Left lung (tissue), 10 donors: ENCODE measurements around the gene TBC1D23. TPM values are rescaled to one million over a fixed set of nuclear protein-coding genes. Genes with fewer than 3 reads are reported as not detected.
A peak's percentile ranks its signal among the peaks of the same experiment; 100 is the strongest.

Experiments used
- ATAC-seq: fragments of 200-7000 bp; cut with Tn5 transposase; one replicate; pipeline ENCODE4 v1.9.1; 2020; ENCODE audit warnings: moderate library complexity
- DNase-seq, 4 donors: peaks; one replicate each; pipeline ENCODE4 v3.0.0-alpha.2; 2013 to 2020
- H3K27ac ChIP-seq, 2 donors: fragments of 200-600 bp; sonication (generic) in 1 of 2; one replicate each; pipeline versions ENCODE4 v1.5.0 to v1.8.0; 2020 to 2021
- H3K27me3 ChIP-seq, 2 donors: fragments of 200-600 bp; sonication (generic) in 1 of 2; one replicate each; pipeline versions ENCODE4 v1.5.0 to v1.8.0; 2020 to 2021
- H3K36me3 ChIP-seq, 2 donors: fragments of 200-600 bp; sonication (generic) in 1 of 2; one replicate each; pipeline versions ENCODE4 v1.5.0 to v1.8.0; 2020 to 2021
- H3K4me1 ChIP-seq, 2 donors: fragments of 200-600 bp; one replicate each; pipeline ENCODE4 v1.8.0; 2021
- H3K4me3 ChIP-seq, 2 donors: fragments of 200-600 bp; sonication (generic) in 1 of 2; one replicate each; pipeline versions ENCODE4 v1.5.0 to v1.8.0; 2020 to 2021; ENCODE audit warnings: mild to moderate bottlenecking in 1 of 2
- H3K9me3 ChIP-seq, 2 donors: fragments of 200-600 bp; sonication (generic) in 1 of 2; one replicate each; pipeline versions ENCODE4 v1.5.0 to v1.8.0; 2020 to 2021
- intact Hi-C, 2 donors: fragments of 100-400 bp; cut with DNase I; formaldehyde crosslinking; loops; one replicate each; pipeline versions ENCODE4 v1.11.2 to v1.14.2; 2022
- polyA plus RNA-seq, 6 donors: library from polyadenylated mRNA; unstranded; fragments of 120-200 nt; gene quantifications; one replicate each; pipeline ENCODE4 v1.2.1, GENCODE V29; 2013; ENCODE audit not compliant: insufficient read length in 6 of 6
- total RNA-seq, 2 donors: library from RNA; stranded (reverse); fragmentation: NEBNext Ultra II Directional; extraction: Animal tissue kit (Norgen Biotek cat#: 25700); gene quantifications; one replicate each; pipeline ENCODE4 v1.2.1, GENCODE V29; 2021
- TF ChIP-seq, protein P1 (sequence below), 2 donors: fragments of 200-600 bp; sonication (generic) in 1 of 2; IDR thresholded peaks; one replicate each; pipeline versions ENCODE4 v1.5.0 to v1.8.0; 2021; ENCODE audit warnings: antibody characterized with exemption in 2 of 2
- donor health status: DM: no; HTN: yes; CAD: no.
- donor health status: DM: no; HTN: no; CAD: no.

The TBC1D23 gene
- total and polyA plus RNA-seq, 8 donors = 31.6 to 46.3 (median 37.9) TPM

DNA sequence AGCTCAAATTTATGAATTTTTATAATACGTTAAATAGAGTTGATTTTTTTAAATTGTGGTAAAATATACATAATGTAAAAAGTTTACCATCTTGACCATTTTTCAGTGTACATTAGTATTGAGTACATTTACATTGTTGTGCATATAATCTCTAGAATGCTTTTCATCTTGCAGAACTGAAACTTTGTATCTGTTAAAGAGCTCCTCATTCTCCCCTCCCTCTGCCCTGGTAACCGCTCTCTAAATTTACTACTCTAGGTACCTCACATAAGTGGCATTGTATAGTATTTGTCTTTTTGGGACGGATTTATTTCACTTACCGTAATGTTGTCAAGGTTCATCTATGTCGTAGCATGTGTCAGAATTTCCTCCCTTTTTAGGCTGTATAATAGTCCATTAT lies 13.6 kb downstream of the TBC1D23 start:
- Histone ChIP-seq H3K4me3 (no peak overlapping the region), H3K36me3 (no peaks in the 10 kb centered on the region), H3K27ac (no peak overlapping the region), H3K9me3 (no peaks in the 10 kb centered on the region), H3K27me3 (no peaks in the 10 kb centered on the region), H3K4me1 (peaks cover 0 to 17% of the 10 kb centered on the region in 2 donors)
- intact Hi-C loops = no loop called here
- DNase-seq = no peak
- no peak for ATAC-seq
- TF ChIP-seq, protein P1, sequence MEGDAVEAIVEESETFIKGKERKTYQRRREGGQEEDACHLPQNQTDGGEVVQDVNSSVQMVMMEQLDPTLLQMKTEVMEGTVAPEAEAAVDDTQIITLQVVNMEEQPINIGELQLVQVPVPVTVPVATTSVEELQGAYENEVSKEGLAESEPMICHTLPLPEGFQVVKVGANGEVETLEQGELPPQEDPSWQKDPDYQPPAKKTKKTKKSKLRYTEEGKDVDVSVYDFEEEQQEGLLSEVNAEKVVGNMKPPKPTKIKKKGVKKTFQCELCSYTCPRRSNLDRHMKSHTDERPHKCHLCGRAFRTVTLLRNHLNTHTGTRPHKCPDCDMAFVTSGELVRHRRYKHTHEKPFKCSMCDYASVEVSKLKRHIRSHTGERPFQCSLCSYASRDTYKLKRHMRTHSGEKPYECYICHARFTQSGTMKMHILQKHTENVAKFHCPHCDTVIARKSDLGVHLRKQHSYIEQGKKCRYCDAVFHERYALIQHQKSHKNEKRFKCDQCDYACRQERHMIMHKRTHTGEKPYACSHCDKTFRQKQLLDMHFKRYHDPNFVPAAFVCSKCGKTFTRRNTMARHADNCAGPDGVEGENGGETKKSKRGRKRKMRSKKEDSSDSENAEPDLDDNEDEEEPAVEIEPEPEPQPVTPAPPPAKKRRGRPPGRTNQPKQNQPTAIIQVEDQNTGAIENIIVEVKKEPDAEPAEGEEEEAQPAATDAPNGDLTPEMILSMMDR (IDR thresholded peaks at IDR 0.05) = no peak

DNA sequence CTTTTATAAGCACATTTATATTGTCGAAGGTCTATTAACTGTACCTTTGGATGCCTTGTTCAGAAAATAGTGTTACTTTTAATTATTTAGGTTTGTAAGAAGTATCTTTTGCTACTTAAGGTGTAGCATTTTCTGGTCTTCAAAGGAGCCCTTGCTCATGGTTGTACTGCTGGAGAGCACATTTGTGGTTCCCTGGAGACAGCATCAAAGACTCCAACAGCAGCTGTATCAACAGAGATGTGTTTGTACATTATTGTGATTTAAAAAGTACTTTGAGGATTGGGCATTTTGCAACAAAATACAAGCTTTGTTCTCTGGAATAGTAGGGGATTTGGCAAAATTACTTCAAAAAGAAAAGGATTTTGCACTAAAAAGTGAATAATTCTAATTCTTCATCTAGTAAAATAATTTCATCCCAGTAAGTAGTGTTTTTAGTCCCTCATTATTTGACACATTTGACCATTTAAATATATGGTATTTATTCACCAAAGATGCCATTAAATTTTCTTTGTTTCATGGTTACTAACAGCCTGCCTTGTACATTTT lies 16.5 kb downstream of the TBC1D23 start:
- Histone ChIP-seq H3K4me3 (no peak overlapping the region), H3K4me1 (peaks cover 0 to 11% of the 10 kb centered on the region in 2 donors), H3K27me3 (no peaks in the 10 kb centered on the region), H3K36me3 (peaks cover 0 to 26% of the 10 kb centered on the region in 2 donors), H3K9me3 (no peaks in the 10 kb centered on the region), H3K27ac (no peak overlapping the region)
- DNase-seq = no peak
- intact Hi-C loops = no loop called here
- ATAC-seq = no peak
- TF ChIP-seq, protein P1 (IDR thresholded peaks at IDR 0.05) = no peak

DNA sequence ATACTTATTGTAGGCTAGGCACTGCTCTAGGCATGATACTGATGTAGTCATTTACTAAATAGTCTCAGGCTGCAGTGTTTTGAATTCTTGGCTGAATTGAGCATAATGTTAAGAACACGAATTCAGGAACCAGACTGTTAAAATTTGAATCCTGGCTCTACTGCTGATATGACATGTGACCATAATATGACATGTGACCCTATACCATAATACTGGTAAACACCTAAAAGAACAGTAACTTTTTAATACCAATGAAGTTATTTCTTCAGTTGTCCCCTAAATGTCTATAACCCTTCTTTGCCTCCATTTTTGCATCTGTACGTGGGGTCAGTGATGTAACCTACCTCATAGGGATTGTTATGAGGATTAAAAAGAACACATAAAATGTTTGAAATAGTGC lies 18.1 kb downstream of the TBC1D23 start:
- Histone ChIP-seq H3K4me1 (peaks cover 0 to 5% of the 10 kb centered on the region in 2 donors), H3K36me3 (peaks cover 0 to 42% of the 10 kb centered on the region in 2 donors), H3K9me3 (no peaks in the 10 kb centered on the region), H3K4me3 (no peak overlapping the region), H3K27me3 (no peaks in the 10 kb centered on the region), H3K27ac (no peak overlapping the region)
- intact Hi-C loops = no loop called here
- ATAC-seq (no peak), DNase-seq (no peak)
- TF ChIP-seq, protein P1 (IDR thresholded peaks at IDR 0.05) = no peak

DNA sequence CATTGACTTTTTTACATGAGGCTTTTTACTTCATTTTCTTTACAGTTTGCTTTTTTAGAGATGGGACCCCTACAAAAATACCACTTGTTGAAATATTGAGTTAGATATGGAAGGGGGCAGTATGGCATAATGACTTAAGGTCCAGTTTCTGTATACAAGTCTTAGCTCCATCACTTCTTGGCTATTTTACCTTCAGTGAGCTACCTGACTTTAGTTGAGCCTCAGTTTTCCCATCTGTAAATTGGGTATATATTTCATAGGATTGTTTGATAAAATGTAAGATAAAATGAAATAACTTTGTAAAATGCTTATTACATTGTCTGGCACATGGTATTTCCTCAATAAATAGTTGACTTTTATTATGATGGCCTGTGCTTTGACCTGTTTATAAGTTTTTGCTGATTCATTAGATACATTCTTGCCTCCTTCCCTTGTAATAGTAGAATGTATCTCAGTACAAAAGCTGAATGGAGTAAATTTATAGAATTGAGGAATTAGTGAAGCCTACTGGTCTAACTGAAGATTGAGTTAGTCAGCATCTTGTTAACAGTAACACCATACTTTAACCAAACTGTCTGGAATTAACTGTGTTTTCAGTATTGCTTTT lies 27.6 kb downstream of the TBC1D23 start:
- intact Hi-C loops = no loop called here
- TF ChIP-seq, protein P1 (IDR thresholded peaks at IDR 0.05) = no peak
- Histone ChIP-seq H3K4me1 (no peaks in the 10 kb centered on the region), H3K9me3 (no peaks in the 10 kb centered on the region), H3K27me3 (no peaks in the 10 kb centered on the region), H3K36me3 (peaks cover 0 to 81% of the 10 kb centered on the region in 2 donors), H3K4me3 (no peak overlapping the region), H3K27ac (no peak overlapping the region)
- ATAC-seq = no peak
- DNase-seq = no peak

DNA sequence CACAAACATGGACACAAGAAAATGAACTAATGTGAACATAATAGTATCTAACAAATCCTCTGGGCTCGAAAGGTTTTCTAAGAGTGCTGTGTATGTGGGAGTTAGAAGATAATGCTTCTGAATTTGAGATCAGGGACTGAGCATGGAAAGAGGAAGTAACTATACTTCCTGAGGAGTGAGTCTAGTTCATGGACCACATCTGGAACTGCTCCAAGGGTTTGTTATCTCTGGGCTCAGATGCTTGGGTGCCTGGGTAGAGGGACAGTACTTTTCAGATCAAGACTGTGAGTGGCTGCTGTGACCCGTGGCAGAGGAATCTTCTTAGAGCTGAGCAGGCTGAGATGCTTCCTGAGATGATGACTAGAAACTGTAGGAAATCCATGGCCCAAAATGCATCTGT lies 28.5 kb downstream of the TBC1D23 start:
- no peaks in the 10 kb centered on the region for H3K27me3 ChIP-seq
- no peaks in the 10 kb centered on the region for H3K4me1 ChIP-seq
- no peak overlapping the region for H3K27ac ChIP-seq
- no peaks in the 10 kb centered on the region for H3K9me3 ChIP-seq
- ATAC-seq (no peak), DNase-seq (peak in 1 of 4 donors; percentile 7)
- H3K36me3 ChIP-seq = peaks cover 0 to 83% of the 10 kb centered on the region in 2 donors
- H3K4me3 ChIP-seq = no peak overlapping the region
- intact Hi-C loops = no loop called here
- TF ChIP-seq, protein P1 (IDR thresholded peaks at IDR 0.05) = no peak
